C4-2B (cell line): ENCODE data around the gene C10orf67.

ENCODE experiments used
- CTCF ChIP-seq: fragments of 450-650 bp; conservative IDR thresholded peaks from 2 replicates; pipeline ENCODE4 v1.5.1; 2017; ENCODE audit warnings: mild to moderate bottlenecking
- ZFX ChIP-seq: fragments of 450-650 bp; IDR thresholded peaks from 2 replicates; pipeline ENCODE4 v1.6.1; 2017

- TF ChIP-seq CTCF = no peak
- no peak for TF ChIP-seq ZFX
These were observed 39.8 kb upstream of the C10orf67 start for GRCh38 chr10:23384364-23384763.
